ENCODE measurements around the gene GSTT2. TPM values are rescaled to one million over a fixed set of nuclear protein-coding genes. Genes with fewer than 3 reads are reported as not detected.
"Not testable (repeated sequence)": the region's sequence is repeated elsewhere in the genome, so short reads cannot be mapped to it uniquely, and the experiment has no call there.

Gene GSTT2
- polyA plus RNA-seq, 6 donors from 2014 or later, result not detected

GRCh38 chr22:23961084-23961771, 18.7 kb upstream of the GSTT2 start, which contains the start of gene GSTT2B:
TSS of gene GSTT2B (minus strand) at chr22:23961195. CDS start at chr22:23961131, 64 bp downstream.
- DNase-seq; H3K36me3 Mint-ChIP-seq; H3K4me1 Mint-ChIP-seq; ATAC-seq (ENCODE audit: low read depth in 2 of 2); H3K27ac Mint-ChIP-seq; H3K27me3 Mint-ChIP-seq; H3K9me3 Mint-ChIP-seq: not testable (repeated sequence)
- peak within 1 kb of the TSS in 1 of 8 donors; percentile 35 for H3K4me3 Mint-ChIP-seq

- H3K36me3 Mint-ChIP-seq, result peaks cover 0 to 13% of the 10 kb centered on the region in 2 donors
- H3K9me3 Mint-ChIP-seq, DNase-seq, H3K27me3 Mint-ChIP-seq, H3K27ac Mint-ChIP-seq, H3K4me3 Mint-ChIP-seq: not testable (repeated sequence)
- ATAC-seq (ENCODE audit: low read depth in 2 of 2), result peak; percentile 57
- peaks cover 13 to 22% (median 16%) of the 10 kb centered on the region in 3 donors for H3K4me1 Mint-ChIP-seq
Measured at GRCh38 chr22:23966094-23966493, 13.8 kb upstream of the GSTT2 start.

GRCh38 chr22:23966568-23966967, 13.4 kb upstream of the GSTT2 start, which contains the start of gene DDTL:
TSS of gene DDTL (plus strand) at chr22:23966888. CDS start at chr22:23966915, 27 bp downstream.
- not testable (repeated sequence) for H3K9me3 Mint-ChIP-seq, H3K4me3 Mint-ChIP-seq, H3K27ac Mint-ChIP-seq, DNase-seq, H3K27me3 Mint-ChIP-seq
- H3K4me1 Mint-ChIP-seq, result peaks cover 16 to 26% (median 19%) of the 10 kb centered on the region in 3 donors
- H3K36me3 Mint-ChIP-seq, result peaks cover 0 to 13% of the 10 kb centered on the region in 2 donors
- ATAC-seq (ENCODE audit: low read depth in 2 of 2), result peak; percentile 94

GRCh38 chr22:23969071-23969470, 10.9 kb upstream of the GSTT2 start:
- H3K4me1 Mint-ChIP-seq, result peaks cover 16 to 30% (median 21%) of the 10 kb centered on the region in 3 donors
- no peaks in the 10 kb centered on the region for H3K27me3 Mint-ChIP-seq
- H3K36me3 Mint-ChIP-seq, result peaks cover 0 to 13% of the 10 kb centered on the region in 2 donors
- ATAC-seq (ENCODE audit: low read depth in 2 of 2) (no peak), DNase-seq (no peak)
- H3K4me3 Mint-ChIP-seq, result peak overlapping the region in 3 of 8 donors; percentile 6 to 68 (median 65)
- no peak overlapping the region for H3K27ac Mint-ChIP-seq
- H3K9me3 Mint-ChIP-seq, result no peaks in the 10 kb centered on the region

- Mint-ChIP-seq H3K27me3 (no peaks in the 10 kb centered on the region), H3K27ac (peak overlapping the region in 4 of 6 donors; percentile 3 to 63 (median 7))
Measured at GRCh38 chr22:23970201-23970641, 9.7 kb upstream of the GSTT2 start.

GRCh38 chr22:23970816-23971486, 9.0 kb upstream of the GSTT2 start:
- ATAC-seq (ENCODE audit: low read depth in 2 of 2), result no peak
- peaks cover 16 to 30% (median 21%) of the 10 kb centered on the region in 3 donors for H3K4me1 Mint-ChIP-seq
- peak overlapping the region in 5 of 8 donors; percentile 50 to 83 (median 65) for H3K4me3 Mint-ChIP-seq
- peak overlapping the region in 1 of 6 donors; percentile 3 for H3K27ac Mint-ChIP-seq
- no peaks in the 10 kb centered on the region for H3K27me3 Mint-ChIP-seq
- DNase-seq, result no peak
- H3K36me3 Mint-ChIP-seq, result peaks cover 0 to 13% of the 10 kb centered on the region in 2 donors
- no peaks in the 10 kb centered on the region for H3K9me3 Mint-ChIP-seq

More at GRCh38 chr22:23970201-23970641, 9.7 kb upstream of the GSTT2 start:
- DNase-seq, result no peak
- ATAC-seq (ENCODE audit: low read depth in 2 of 2), result no peak
- peak overlapping the region in 4 of 8 donors; percentile 0 to 65 (median 37) for H3K4me3 Mint-ChIP-seq
- peaks cover 0 to 13% of the 10 kb centered on the region in 2 donors for H3K36me3 Mint-ChIP-seq
- no peaks in the 10 kb centered on the region for H3K9me3 Mint-ChIP-seq
- H3K4me1 Mint-ChIP-seq, result peaks cover 16 to 30% (median 21%) of the 10 kb centered on the region in 3 donors

GRCh38 chr22:23971927-23972326, 8.0 kb upstream of the GSTT2 start:
- not testable (repeated sequence) for H3K27ac Mint-ChIP-seq; ATAC-seq (ENCODE audit: low read depth in 2 of 2); H3K9me3 Mint-ChIP-seq; DNase-seq; H3K27me3 Mint-ChIP-seq
- Mint-ChIP-seq H3K36me3 (peaks cover 0 to 13% of the 10 kb centered on the region in 2 donors), H3K4me3 (peak overlapping the region in 5 of 8 donors; percentile 44 to 67 (median 56)), H3K4me1 (peaks cover 16 to 30% (median 21%) of the 10 kb centered on the region in 3 donors)

GRCh38 chr22:23974345-23974744, 5.6 kb upstream of the GSTT2 start, which contains the start of gene DDT:
TSS of gene DDT (minus strand) at chr22:23974441. CDS start at chr22:23974414, 27 bp downstream.
- not testable (repeated sequence) for H3K27me3 Mint-ChIP-seq, DNase-seq, H3K27ac Mint-ChIP-seq, H3K9me3 Mint-ChIP-seq, H3K4me3 Mint-ChIP-seq
- Mint-ChIP-seq H3K4me1 (peaks cover 13 to 26% (median 16%) of the 10 kb centered on the region in 3 donors), H3K36me3 (peaks cover 0 to 13% of the 10 kb centered on the region in 2 donors)
- peak; percentile 94 for ATAC-seq (ENCODE audit: low read depth in 2 of 2)

GRCh38 chr22:23974836-23975352, 5.0 kb upstream of the GSTT2 start:
- H3K4me1 Mint-ChIP-seq, result peaks cover 10 to 21% (median 11%) of the 10 kb centered on the region in 3 donors
- H3K4me3 Mint-ChIP-seq, H3K9me3 Mint-ChIP-seq, H3K27me3 Mint-ChIP-seq, H3K27ac Mint-ChIP-seq: not testable (repeated sequence)
- peak; percentile 3 for DNase-seq
- peaks cover 0 to 11% of the 10 kb centered on the region in 2 donors for H3K36me3 Mint-ChIP-seq
- peak; percentile 57 to 59 for ATAC-seq (ENCODE audit: low read depth in 2 of 2)

- not testable (repeated sequence) for H3K4me1 Mint-ChIP-seq; ATAC-seq (ENCODE audit: low read depth in 2 of 2); DNase-seq; H3K27ac Mint-ChIP-seq; H3K27me3 Mint-ChIP-seq; H3K36me3 Mint-ChIP-seq; H3K4me3 Mint-ChIP-seq; H3K9me3 Mint-ChIP-seq
Measured at GRCh38 chr22:23977304-23977703, 2.6 kb upstream of the GSTT2 start.

GRCh38 chr22:23980567-23980966, 633 bp downstream of the GSTT2 start:
- not testable (repeated sequence) for DNase-seq; H3K36me3 Mint-ChIP-seq; H3K9me3 Mint-ChIP-seq; H3K4me3 Mint-ChIP-seq; H3K4me1 Mint-ChIP-seq; H3K27me3 Mint-ChIP-seq; ATAC-seq (ENCODE audit: low read depth in 2 of 2); H3K27ac Mint-ChIP-seq

- H3K9me3 Mint-ChIP-seq, result no peaks in the 10 kb centered on the region
- peak; percentile 60 to 78 for ATAC-seq (ENCODE audit: low read depth in 2 of 2)
- peaks cover 0 to 7% (median 0%) of the 10 kb centered on the region in 3 donors for H3K27me3 Mint-ChIP-seq
- no peaks in the 10 kb centered on the region for H3K36me3 Mint-ChIP-seq
- no peak overlapping the region for H3K4me3 Mint-ChIP-seq
- peaks cover 0 to 4% (median 0%) of the 10 kb centered on the region in 3 donors for H3K4me1 Mint-ChIP-seq
- DNase-seq, result no peak
- H3K27ac Mint-ChIP-seq, result no peak overlapping the region
Measured at GRCh38 chr22:23984430-23984829, 4.5 kb downstream of the GSTT2 start.

- not testable (repeated sequence) for ATAC-seq (ENCODE audit: low read depth in 2 of 2); H3K9me3 Mint-ChIP-seq; H3K27me3 Mint-ChIP-seq; H3K4me3 Mint-ChIP-seq; H3K4me1 Mint-ChIP-seq; DNase-seq; H3K27ac Mint-ChIP-seq; H3K36me3 Mint-ChIP-seq
Measured at GRCh38 chr22:23986089-23986488, 6.2 kb downstream of the GSTT2 start.

All from naive B cell (primary cell).